Measurements from ENCODE around the gene QPCTL. TPM values are rescaled to one million over a fixed set of nuclear protein-coding genes. Genes with fewer than 3 reads are reported as not detected.

QPCTL gene
- total and polyA plus RNA-seq, 2 of the 13 experiments (the other 11 are each of a cell fraction or from before 2014, with no cell fraction given) = 16.0 to 19.1 TPM

GRCh38 chr19:45692187-45693105, at the start of gene QPCTL (continued):
- TF ChIP-seq, protein P1, sequence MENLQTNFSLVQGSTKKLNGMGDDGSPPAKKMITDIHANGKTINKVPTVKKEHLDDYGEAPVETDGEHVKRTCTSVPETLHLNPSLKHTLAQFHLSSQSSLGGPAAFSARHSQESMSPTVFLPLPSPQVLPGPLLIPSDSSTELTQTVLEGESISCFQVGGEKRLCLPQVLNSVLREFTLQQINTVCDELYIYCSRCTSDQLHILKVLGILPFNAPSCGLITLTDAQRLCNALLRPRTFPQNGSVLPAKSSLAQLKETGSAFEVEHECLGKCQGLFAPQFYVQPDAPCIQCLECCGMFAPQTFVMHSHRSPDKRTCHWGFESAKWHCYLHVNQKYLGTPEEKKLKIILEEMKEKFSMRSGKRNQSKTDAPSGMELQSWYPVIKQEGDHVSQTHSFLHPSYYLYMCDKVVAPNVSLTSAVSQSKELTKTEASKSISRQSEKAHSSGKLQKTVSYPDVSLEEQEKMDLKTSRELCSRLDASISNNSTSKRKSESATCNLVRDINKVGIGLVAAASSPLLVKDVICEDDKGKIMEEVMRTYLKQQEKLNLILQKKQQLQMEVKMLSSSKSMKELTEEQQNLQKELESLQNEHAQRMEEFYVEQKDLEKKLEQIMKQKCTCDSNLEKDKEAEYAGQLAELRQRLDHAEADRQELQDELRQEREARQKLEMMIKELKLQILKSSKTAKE (CRISPR knock-in tag; IDR thresholded peaks at IDR 0.05; ENCODE audit: borderline replicate concordance) = no peak
- TF ChIP-seq ZNF24 (IDR thresholded peaks at IDR 0.05) (no peak), FOXP1 (IDR thresholded peaks at IDR 0.05) (no peak), FOXP1 (CRISPR knock-in tag; IDR thresholded peaks at IDR 0.05) (no peak), NRL (CRISPR knock-in tag; IDR thresholded peaks at IDR 0.05; ENCODE audit: borderline replicate concordance) (no peak), ZNF557 (CRISPR knock-in tag; IDR thresholded peaks at IDR 0.05) (0 out of 2 replicates have a peak, but pooled peaks have one; percentile 74), ZNF547 (CRISPR knock-in tag; IDR thresholded peaks at IDR 0.05) (peak; percentile 80), SNAI1 (CRISPR knock-in tag; IDR thresholded peaks at IDR 0.05; ENCODE audit: borderline replicate concordance) (0 out of 2 replicates have a peak, but pooled peaks have one; percentile 48), TFDP2 (CRISPR knock-in tag; IDR thresholded peaks at IDR 0.05) (peak; percentile 97), ZNF337 (CRISPR knock-in tag; IDR thresholded peaks at IDR 0.05; ENCODE audit: borderline replicate concordance, low read depth) (no peak), ZNF510 (CRISPR knock-in tag; IDR thresholded peaks at IDR 0.05; ENCODE audit: low read depth) (no peak), MAX (IDR thresholded peaks at IDR 0.05) (peak; percentile 81), ASH2L (IDR thresholded peaks at IDR 0.05; ENCODE audit: insufficient read length, low read depth, low read length) (peak; percentile 0), ZNF839 (CRISPR knock-in tag; IDR thresholded peaks at IDR 0.05; ENCODE audit: borderline replicate concordance) (no peak), SOX13 (IDR thresholded peaks at IDR 0.05) (no peak), SOX13 (CRISPR knock-in tag; conservative IDR thresholded peaks at IDR 0.05 in 1 of 2, IDR thresholded peaks at IDR 0.05 in 1 of 2) (no peak), ZBTB38 (CRISPR knock-in tag; IDR thresholded peaks at IDR 0.05) (peak; percentile 58), HMG20B (CRISPR knock-in tag; conservative IDR thresholded peaks at IDR 0.05) (no peak), RBFOX2 (IDR thresholded peaks at IDR 0.05; ENCODE audit: low read depth, low read length) (peak; percentile 87), XRCC5 (optimal IDR thresholded peaks at IDR 0.05; ENCODE audit: low read length) (peak; percentile 34), SIX4 (CRISPR knock-in tag; IDR thresholded peaks at IDR 0.05) (no peak), ZFP62 (CRISPR knock-in tag; IDR thresholded peaks at IDR 0.05) (no peak), CBX1 (IDR thresholded peaks at IDR 0.05; ENCODE audit: low read depth) (no peak), ZC3H13 (CRISPR knock-in tag; IDR thresholded peaks at IDR 0.05) (no peak), NCOA5 (CRISPR knock-in tag; IDR thresholded peaks at IDR 0.05) (no peak), FOXA1 (IDR thresholded peaks at IDR 0.05) (no peak), FOXA1 (CRISPR knock-in tag; IDR thresholded peaks at IDR 0.05) (no peak)
